Fibroblast of skin of scalp (primary cell): ENCODE data around the gene GALNT18.
"Not testable (repeated sequence)": the region's sequence is repeated elsewhere in the genome, so short reads cannot be mapped to it uniquely, and the experiment has no call there.

Experiments used
- DNase-seq: peaks from one replicate; pipeline ENCODE4 v3.0.0-alpha.2; 2013

The GALNT18 gene

GRCh38 chr11:11380340-11380739 is 241.5 kb downstream of the GALNT18 start:
- DNase-seq, result no peak

GRCh38 chr11:11379661-11380060 is 242.1 kb downstream of the GALNT18 start:
- DNase-seq, result no peak

DNA sequence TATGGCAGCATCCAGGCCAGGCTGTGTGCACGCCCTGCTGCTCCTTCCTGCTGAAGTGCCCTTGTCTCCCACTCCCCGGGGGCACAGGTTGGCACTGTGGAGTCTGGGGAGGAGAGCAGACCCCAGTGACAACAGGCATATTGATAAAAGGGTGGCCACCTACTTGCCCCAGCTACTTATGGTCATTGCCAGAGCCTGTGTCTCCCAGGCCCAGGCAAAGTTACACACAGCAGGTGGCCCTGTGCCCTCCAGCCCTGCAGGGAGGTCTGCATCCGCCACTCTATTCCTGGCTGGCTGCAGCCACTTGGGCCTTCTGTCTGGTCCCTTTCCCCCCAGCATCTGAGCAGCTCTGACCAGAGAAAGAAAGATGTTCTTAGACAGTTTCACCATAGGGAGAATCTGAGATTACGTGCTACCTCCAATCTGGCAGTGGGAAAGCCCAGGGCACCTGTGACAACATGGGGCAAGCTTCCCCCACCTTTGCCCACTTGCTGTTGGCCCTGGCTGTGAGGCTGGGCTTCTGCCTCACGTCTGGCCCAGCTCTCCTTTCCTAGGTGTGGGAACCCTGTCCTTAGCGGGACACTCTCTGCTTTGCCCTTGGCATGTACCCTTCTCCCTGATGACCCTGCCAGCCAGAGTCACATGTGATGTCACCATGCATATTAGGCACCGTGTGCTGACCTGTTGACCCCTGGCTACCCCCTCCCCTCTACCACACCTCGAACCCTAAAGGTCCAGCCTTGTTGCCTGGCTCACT is 243.4 kb downstream of the GALNT18 start:
- no peak for DNase-seq

DNA sequence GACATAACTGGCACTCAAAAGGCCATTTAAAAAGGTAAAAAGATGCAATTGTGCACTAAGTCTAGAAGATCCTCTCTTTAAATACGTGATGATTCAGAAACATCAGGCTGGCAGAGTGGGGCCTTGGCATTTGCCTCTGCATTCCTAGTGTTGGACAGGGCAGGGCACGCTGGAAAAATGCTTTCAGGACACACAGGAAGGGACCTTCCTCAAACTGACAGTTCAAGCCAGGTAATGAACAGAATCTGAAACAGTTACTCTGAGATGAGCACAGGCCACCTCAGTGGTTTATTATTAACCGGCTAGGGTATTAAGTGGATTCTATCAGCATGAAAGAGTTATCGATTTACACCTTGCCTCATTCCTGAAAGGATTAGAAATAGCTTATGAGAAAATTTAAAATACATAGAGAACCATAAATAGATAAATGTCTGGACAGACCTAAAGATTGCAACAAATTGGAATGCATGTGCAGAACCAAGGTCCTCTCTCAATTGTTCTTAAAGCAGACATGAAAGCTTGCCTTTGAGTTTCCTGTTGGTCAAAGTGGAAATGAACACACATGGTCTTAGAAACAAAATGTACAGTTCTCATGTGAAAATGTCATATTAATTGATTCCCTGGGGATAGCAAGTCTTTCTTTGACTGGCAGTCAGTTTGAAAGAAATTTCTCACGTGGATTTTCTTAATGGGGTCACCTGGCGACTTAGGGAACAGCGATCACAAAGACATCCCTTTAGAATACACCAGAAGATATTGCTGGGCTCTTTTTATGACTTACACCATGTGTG is 247.3 kb downstream of the GALNT18 start:
- no peak for DNase-seq

DNA sequence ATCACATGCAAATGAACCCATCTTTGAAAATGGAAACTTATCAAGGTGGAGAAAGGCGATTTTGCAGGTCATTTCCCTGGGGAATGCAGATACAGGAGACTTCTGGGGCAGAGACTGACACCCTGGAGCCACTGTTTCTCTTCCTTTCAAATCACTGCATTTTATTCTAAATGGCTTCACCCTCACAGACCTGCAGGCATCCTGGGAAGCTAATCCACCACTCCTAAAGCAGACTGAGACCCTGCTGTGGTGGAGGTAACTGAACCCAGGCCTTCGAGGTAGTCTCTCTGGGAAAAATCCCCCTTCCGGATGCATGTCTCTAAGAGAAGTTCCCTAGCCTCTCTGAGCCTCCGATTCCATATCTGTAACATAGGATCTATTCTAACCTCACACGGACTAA is 247.9 kb downstream of the GALNT18 start:
- DNase-seq, result no peak

GRCh38 chr11:11372461-11372860 is 249.3 kb downstream of the GALNT18 start:
- no peak for DNase-seq

- DNase-seq, result no peak
Observed at GRCh38 chr11:11370962-11371303, 250.9 kb downstream of the GALNT18 start.

DNA sequence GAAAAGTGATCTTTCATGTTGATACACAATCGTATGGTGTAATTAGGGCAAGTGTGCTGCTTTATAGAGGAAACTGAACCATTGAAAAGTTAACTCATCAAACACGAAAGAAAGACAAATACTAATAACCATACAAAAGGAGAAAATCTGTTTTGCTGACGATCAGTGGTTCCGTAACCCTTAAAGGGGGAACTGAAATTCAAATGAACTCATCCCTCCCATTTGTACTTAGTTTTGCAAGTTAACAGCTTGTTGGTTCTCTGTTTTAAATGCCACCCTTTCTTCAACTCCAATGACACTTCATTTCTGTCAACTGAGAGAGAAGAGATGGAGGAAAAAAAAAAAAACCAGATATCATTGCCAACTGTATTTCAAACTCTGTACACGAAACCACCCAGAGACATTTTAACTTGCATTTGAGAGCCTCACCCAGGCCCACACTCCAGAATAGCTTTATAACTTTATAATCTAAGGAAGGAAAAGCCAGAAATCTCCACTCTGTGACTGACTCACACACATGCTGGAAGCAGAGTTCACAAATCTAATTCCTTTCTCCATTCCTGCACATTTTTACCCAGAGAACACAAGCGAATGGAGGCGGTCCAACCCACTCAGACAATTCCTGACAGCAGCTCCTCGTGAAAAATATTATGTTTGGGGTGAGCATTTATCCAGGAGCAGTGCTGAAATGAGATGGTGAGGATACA is 251.4 kb downstream of the GALNT18 start:
- no peak for DNase-seq

DNA sequence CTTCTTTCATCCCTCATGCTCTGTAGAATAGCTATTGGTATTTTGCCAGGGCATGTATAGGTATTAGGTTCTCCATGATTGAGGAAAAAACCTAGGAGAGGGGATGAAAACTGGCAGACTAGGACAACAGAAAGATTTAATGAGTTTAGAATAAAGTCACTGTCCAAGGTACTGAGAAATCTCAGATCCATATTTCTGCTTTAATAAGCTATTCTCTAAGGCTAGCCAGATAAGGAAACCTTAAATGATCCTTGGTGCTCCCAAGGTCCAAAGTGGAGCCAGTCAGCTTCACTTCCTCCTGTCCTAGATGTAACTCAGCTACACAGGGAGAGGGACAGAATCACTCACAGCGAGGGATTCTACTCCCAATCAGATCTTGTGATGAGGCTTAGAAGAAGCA is 255.0 kb downstream of the GALNT18 start:
- DNase-seq, result peak; percentile 18

- no peak for DNase-seq
Observed at GRCh38 chr11:11363674-11364073, 258.1 kb downstream of the GALNT18 start.

- no peak for DNase-seq
Observed at GRCh38 chr11:11359611-11360010, 262.2 kb downstream of the GALNT18 start.

GRCh38 chr11:11356842-11357241 is 265.0 kb downstream of the GALNT18 start:
- DNase-seq, result no peak

GRCh38 chr11:11352878-11353277 is 268.9 kb downstream of the GALNT18 start, which contains the start of gene CSNK2A3:
CSNK2A3 (minus strand) TSS chr11:11353250; CDS start chr11:11353119, 131 bp downstream.
- not testable (repeated sequence) for DNase-seq

DNA sequence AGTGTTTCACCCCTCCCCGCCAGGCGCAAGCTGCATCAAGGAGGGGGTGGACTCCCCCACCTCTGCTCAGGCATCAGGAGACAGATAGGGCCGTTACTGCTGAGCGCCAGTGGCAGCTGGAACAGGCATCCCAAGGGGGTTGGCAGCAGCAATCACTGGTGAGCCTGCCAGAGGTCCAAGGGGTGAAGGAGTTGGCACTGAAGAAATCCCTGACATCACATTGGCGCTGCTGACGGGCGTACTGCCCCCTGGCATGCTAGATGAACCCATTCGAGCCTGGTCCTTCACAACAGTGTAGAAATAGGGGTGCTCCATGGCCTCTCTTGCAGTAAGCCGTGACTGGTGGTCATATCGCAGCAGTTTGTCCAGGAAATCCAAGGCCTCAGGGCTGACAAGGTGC is 270.0 kb downstream of the GALNT18 start:
- not testable (repeated sequence) for DNase-seq

- no peak for DNase-seq
Observed at GRCh38 chr11:11351042-11351586, 270.7 kb downstream of the GALNT18 start.

DNA sequence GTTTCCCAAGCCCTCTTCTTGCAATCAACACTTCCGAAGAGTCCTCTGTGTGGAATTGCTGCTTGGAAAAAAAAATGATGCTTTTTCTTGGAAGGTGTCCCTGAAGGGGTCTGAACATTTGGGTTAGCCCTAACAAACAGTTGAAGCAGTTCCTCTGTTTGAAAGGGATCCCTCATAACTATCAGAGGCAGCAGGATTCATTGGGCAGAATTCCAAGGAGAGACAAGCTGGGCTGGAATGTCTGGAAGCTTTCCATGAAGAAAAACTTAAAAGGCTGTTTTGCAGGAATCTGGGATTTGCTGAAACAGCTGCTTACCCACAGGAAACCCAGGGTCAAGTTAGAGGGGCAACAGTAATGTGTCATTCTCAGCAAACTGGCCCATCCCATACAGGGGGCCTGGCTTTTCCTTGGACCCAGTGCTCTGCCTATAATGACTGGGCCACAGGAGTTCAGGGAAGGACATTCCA is 271.9 kb downstream of the GALNT18 start:
- peak; percentile 92 for DNase-seq

DNA sequence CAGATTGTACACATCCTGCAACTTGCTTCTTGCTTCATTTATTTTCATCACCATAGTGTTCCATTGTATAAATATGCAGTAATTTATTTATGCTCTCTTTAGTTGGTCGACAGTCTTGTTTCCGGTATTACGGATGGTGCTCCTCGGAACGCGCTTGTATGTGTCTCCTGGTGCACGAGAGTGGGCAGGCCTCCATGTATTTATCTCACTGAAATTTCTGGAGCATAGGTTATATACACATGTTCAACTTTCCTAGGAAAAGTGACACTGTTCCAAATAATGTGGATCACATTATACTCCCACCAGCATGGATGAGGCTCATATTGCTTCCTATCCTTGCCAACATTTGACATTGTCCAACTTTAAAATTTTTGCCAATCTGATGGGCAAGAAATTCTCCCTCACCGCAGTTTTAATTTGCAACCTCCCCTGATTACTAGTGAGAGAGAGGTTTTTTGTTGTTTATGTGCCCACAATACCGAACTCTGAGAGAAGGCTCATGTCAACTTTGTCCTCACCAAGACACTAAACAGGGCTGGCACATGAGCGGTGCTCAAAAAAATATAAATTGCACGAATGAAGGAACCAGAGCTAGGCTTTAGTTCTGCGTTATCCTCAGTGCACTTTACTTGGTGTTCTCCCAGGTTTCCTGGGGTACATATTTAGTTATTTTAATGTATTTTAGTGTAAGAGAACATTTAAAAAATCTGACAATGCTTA is 272.5 kb downstream of the GALNT18 start:
- DNase-seq, result no peak

DNA sequence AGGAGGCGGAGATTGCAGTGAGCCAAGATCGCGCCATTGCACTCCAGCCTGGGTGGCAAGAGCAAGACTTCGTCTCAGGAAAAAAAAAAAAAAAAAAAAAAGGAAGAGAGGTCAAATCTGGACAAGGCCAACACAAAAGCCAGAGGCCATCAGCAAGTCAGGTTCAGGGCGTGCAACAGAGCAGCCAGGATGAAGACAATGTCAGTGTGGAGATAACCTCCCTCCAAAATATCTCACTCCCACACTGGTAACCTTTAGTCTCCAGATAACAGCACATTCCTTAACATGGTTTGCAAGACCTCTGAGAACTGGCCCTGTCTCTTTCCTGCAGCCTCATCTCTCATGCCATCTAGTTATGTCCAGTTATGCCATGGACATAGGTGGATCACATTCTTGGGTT is 273.5 kb downstream of the GALNT18 start:
- DNase-seq, result no peak

- no peak for DNase-seq
Observed at GRCh38 chr11:11347592-11347991, 274.2 kb downstream of the GALNT18 start.

GRCh38 chr11:11346303-11346702 is 275.5 kb downstream of the GALNT18 start:
- no peak for DNase-seq

DNA sequence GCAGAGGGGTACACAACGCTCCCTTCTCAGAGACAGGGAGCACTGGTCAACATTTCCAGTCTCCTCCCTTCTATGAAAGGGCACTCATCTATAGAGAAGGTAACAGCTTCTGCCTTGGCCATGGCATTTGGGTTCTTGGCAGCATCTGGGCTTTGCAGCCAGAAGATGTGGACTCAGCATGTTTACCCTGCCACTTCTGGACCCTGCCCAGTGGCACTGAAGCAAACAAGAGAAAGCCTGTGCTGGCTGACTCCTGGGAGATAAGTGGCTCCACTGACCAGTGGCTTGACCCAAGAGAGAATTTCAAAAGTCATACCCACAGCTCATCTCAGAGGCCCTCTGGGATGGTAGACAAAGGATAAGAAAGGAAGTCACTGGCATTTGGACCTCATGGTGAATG is 276.7 kb downstream of the GALNT18 start:
- no peak for DNase-seq

- no peak for DNase-seq
Observed at GRCh38 chr11:11344045-11344444, 277.8 kb downstream of the GALNT18 start.
